K562 (cell line): ENCODE data around the gene SEMA6B. TPM values are rescaled to one million over a fixed set of nuclear protein-coding genes. Genes with fewer than 3 reads are reported as not detected.

Source experiments
- COPS2 ChIP-seq: fragments of 450-650 bp; conservative IDR thresholded peaks from 2 replicates; pipeline ENCODE4 v1.6.1; 2016; ENCODE audit warnings: mild to moderate bottlenecking, moderate library complexity
- GMEB1 ChIP-seq: fragments of 250-450 bp; sonication (Bioruptor Pico); IDR thresholded peaks from 2 replicates; pipeline ENCODE4 v1.4.0; 2020; ENCODE audit warnings: mild to moderate bottlenecking
- HDAC8 ChIP-seq: fragments of 450-650 bp; IDR thresholded peaks from 2 replicates; pipeline ENCODE4 v1.6.1; 2016; ENCODE audit warnings: mild to moderate bottlenecking, missing genetic modification characterization, moderate library complexity, missing compliant biosample characterization
- HIVEP1 ChIP-seq: fragments of 250-450 bp; sonication (Bioruptor Pico); IDR thresholded peaks from 2 replicates; pipeline ENCODE4 v1.4.0; 2020; ENCODE audit warnings: mild to moderate bottlenecking
- HNRNPH1 ChIP-seq: fragments of 200-400 bp; formaldehyde crosslinking; optimal IDR thresholded peaks from 2 replicates; pipeline ENCODE3; 2017; ENCODE audit warnings: low read depth, mild to moderate bottlenecking, low read length, moderate library complexity
- IRF9 ChIP-seq: fragments of 450-650 bp; IDR thresholded peaks from 2 replicates; pipeline ENCODE4 v1.6.1; 2016; ENCODE audit warnings: missing biosample characterization, missing genetic modification characterization
- KDM1A ChIP-seq, 2 experiments: fragments of 450-650 bp; IDR thresholded peaks; 2 replicates each; pipeline ENCODE4 v1.6.1; 2016; ENCODE audit warnings: mild to moderate bottlenecking in 2 of 2
- MCM7 ChIP-seq, 2 experiments: fragments of 450-650 bp; IDR thresholded peaks; 2 replicates each; pipeline ENCODE4 v1.6.1; 2016 to 2018
- MED1 ChIP-seq: sonication (generic); formaldehyde crosslinking; IDR thresholded peaks from 2 replicates; pipeline ENCODE4 v1.8.1; 2023; ENCODE audit warnings: missing genetic modification reagents, borderline replicate concordance
- RHOXF2B ChIP-seq: fragments of 250-450 bp; sonication (Bioruptor Pico); conservative IDR thresholded peaks from 2 replicates; pipeline ENCODE4 v1.5.1; 2021
- SMAD2 ChIP-seq: fragments of 150-350 bp; IDR thresholded peaks from 2 replicates; pipeline ENCODE4 v1.6.1; 2014; ENCODE audit warnings: low read depth, mild to moderate bottlenecking, low read length
- TRIM28 ChIP-seq: fragments of 450-650 bp; IDR thresholded peaks from 2 replicates; pipeline ENCODE4 v1.6.1; 2017
- ZNF668 ChIP-seq: fragments of 250-450 bp; sonication (Bioruptor Pico); IDR thresholded peaks from 2 replicates; pipeline ENCODE4 v1.8.0; 2022; ENCODE audit warnings: mild to moderate bottlenecking, inconsistent platforms
- polyA plus RNA-seq, 8 experiments: library from polyadenylated mRNA; depleted of rRNA in 4 of 8; stranded (reverse) in 5 of 8; unstranded in 3 of 8; fragments of >200 nt; fragmentation: Nextera tagmentation in 2 of 8; fragmentation: Illumina TruSeq in 1 of 8; extraction: Ambion mirVana in 2 of 8; extraction: Trizol in 1 of 8; gene quantifications; 2 replicates each; pipeline versions ENCODE4 v1.2.1 to v1.2.3, GENCODE V29; 2011 to 2014; ENCODE audit warnings: inconsistent platforms in 1 of 8, missing spikeins in 1 of 8
- total RNA-seq, 7 experiments: library from RNA; depleted of rRNA in 6 of 7; stranded (reverse); fragments of >200 nt in 6 of 7; fragmentation: Illumina TruSeq in 2 of 7; extraction: Trizol in 2 of 7; gene quantifications; 2 replicates each; pipeline versions ENCODE4 v1.2.1 to v1.2.3, GENCODE V29; 2011 to 2021; ENCODE audit warnings: low replicate concordance in 1 of 7
- TF ChIP-seq, protein P1 (sequence below): fragments of 450-650 bp; formaldehyde crosslinking; IDR thresholded peaks from 2 replicates; pipeline ENCODE4 v1.4.0; 2020; ENCODE audit warnings: mild to moderate bottlenecking, moderate library complexity
- TF ChIP-seq, protein P2 (sequence below): fragments of 450-650 bp; formaldehyde crosslinking; IDR thresholded peaks from 2 replicates; pipeline ENCODE4 v1.4.0; 2020; ENCODE audit warnings: mild to moderate bottlenecking, moderate library complexity
- TF ChIP-seq, protein P3 (sequence below): fragments of 200-400 bp; formaldehyde crosslinking; IDR thresholded peaks from 2 replicates; pipeline ENCODE4 v1.6.1; 2017; ENCODE audit warnings: mild to moderate bottlenecking, low read depth, low read length, moderate library complexity
- TF ChIP-seq, protein P4 (sequence below): sonication (generic); formaldehyde crosslinking; IDR thresholded peaks from 2 replicates; pipeline ENCODE4 v1.8.0; 2022; ENCODE audit warnings: mild to moderate bottlenecking, missing genetic modification reagents, borderline replicate concordance

Gene SEMA6B
- total and polyA plus RNA-seq, 9 of the 15 experiments (the other 6 are each of a cell fraction or from before 2014, with no cell fraction given) = 0.65 to 4.6 (median 2.5) TPM; not detected in 2

DNA sequence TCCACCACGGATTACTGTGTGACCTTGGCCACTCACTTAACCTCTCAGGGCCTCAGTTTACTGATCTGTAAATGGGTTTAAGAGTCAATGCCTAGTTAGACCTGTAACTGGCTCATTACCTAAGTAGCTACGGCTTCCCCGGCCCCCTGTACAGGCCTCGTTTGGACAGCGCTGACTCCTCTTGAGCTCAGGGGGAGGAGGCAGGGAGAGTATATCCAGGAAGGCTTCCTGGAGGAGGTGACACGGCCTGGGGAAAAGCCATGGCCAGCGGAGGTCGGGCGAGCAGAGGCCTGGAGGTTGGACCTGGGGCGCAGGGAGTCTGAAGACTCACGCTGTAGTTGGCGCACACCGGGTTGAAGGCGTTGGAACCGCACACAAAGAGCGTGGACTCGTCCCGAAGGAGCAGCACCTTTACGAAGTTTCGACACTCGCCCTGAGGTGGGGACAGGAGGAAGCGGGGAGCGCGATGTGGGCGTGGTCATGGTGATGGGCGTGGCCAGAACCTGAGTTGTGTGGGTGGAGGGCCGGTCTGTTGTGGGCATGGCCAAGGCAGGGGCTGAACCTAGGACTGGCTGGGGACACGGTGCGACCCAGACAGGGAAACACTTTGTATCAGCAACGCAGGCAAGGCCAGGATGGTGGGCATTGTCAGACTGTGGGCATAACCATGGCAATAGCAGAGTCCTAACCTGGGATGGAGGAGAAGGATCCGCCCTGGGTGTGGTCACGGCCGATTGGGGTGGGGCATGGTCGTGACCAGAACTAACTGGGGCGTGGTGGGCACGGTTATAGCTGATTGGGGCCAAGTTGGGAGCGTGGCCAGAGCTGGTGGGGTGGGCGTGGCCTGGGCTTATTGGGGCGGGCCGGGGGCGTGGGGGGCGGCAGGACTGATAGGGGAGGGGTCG is 3.6 kb downstream of the SEMA6B start (continued):
- TF ChIP-seq, protein P1, sequence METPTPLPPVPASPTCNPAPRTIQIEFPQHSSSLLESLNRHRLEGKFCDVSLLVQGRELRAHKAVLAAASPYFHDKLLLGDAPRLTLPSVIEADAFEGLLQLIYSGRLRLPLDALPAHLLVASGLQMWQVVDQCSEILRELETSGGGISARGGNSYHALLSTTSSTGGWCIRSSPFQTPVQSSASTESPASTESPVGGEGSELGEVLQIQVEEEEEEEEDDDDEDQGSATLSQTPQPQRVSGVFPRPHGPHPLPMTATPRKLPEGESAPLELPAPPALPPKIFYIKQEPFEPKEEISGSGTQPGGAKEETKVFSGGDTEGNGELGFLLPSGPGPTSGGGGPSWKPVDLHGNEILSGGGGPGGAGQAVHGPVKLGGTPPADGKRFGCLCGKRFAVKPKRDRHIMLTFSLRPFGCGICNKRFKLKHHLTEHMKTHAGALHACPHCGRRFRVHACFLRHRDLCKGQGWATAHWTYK (CRISPR knock-in tag) = no peak
- TF ChIP-seq SMAD2 (no peak), HIVEP1 (no peak), TRIM28 (0 out of 2 replicates have a peak, but pooled peaks have one; percentile 42), KDM1A (IDR thresholded peaks at IDR 0.05) (peak; percentile 96 to 98), COPS2 (no peak), HNRNPH1 (no peak), GMEB1 (no peak), MCM7 (IDR thresholded peaks at IDR 0.05) (no peak), MED1 (no peak), HDAC8 (no peak), IRF9 (tag) (no peak), ZNF668 (no peak), RHOXF2B (CRISPR knock-in tag) (no peak)
- TF ChIP-seq, protein P2, sequence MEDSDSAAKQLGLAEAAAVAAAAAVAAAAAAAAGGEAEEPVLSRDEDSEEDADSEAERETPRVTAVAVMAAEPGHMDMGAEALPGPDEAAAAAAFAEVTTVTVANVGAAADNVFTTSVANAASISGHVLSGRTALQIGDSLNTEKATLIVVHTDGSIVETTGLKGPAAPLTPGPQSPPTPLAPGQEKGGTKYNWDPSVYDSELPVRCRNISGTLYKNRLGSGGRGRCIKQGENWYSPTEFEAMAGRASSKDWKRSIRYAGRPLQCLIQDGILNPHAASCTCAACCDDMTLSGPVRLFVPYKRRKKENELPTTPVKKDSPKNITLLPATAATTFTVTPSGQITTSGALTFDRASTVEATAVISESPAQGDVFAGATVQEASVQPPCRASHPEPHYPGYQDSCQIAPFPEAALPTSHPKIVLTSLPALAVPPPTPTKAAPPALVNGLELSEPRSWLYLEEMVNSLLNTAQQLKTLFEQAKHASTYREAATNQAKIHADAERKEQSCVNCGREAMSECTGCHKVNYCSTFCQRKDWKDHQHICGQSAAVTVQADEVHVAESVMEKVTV (CRISPR knock-in tag) = no peak
- TF ChIP-seq, protein P3, sequence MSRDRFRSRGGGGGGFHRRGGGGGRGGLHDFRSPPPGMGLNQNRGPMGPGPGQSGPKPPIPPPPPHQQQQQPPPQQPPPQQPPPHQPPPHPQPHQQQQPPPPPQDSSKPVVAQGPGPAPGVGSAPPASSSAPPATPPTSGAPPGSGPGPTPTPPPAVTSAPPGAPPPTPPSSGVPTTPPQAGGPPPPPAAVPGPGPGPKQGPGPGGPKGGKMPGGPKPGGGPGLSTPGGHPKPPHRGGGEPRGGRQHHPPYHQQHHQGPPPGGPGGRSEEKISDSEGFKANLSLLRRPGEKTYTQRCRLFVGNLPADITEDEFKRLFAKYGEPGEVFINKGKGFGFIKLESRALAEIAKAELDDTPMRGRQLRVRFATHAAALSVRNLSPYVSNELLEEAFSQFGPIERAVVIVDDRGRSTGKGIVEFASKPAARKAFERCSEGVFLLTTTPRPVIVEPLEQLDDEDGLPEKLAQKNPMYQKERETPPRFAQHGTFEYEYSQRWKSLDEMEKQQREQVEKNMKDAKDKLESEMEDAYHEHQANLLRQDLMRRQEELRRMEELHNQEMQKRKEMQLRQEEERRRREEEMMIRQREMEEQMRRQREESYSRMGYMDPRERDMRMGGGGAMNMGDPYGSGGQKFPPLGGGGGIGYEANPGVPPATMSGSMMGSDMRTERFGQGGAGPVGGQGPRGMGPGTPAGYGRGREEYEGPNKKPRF = no peak
- TF ChIP-seq, protein P4, sequence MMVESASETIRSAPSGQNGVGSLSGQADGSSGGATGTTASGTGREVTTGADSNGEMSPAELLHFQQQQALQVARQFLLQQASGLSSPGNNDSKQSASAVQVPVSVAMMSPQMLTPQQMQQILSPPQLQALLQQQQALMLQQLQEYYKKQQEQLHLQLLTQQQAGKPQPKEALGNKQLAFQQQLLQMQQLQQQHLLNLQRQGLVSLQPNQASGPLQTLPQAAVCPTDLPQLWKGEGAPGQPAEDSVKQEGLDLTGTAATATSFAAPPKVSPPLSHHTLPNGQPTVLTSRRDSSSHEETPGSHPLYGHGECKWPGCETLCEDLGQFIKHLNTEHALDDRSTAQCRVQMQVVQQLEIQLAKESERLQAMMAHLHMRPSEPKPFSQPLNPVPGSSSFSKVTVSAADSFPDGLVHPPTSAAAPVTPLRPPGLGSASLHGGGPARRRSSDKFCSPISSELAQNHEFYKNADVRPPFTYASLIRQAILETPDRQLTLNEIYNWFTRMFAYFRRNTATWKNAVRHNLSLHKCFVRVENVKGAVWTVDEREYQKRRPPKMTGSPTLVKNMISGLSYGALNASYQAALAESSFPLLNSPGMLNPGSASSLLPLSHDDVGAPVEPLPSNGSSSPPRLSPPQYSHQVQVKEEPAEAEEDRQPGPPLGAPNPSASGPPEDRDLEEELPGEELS (CRISPR knock-in tag) = no peak
